ENCODE measurements around the gene CST5.

DNA sequence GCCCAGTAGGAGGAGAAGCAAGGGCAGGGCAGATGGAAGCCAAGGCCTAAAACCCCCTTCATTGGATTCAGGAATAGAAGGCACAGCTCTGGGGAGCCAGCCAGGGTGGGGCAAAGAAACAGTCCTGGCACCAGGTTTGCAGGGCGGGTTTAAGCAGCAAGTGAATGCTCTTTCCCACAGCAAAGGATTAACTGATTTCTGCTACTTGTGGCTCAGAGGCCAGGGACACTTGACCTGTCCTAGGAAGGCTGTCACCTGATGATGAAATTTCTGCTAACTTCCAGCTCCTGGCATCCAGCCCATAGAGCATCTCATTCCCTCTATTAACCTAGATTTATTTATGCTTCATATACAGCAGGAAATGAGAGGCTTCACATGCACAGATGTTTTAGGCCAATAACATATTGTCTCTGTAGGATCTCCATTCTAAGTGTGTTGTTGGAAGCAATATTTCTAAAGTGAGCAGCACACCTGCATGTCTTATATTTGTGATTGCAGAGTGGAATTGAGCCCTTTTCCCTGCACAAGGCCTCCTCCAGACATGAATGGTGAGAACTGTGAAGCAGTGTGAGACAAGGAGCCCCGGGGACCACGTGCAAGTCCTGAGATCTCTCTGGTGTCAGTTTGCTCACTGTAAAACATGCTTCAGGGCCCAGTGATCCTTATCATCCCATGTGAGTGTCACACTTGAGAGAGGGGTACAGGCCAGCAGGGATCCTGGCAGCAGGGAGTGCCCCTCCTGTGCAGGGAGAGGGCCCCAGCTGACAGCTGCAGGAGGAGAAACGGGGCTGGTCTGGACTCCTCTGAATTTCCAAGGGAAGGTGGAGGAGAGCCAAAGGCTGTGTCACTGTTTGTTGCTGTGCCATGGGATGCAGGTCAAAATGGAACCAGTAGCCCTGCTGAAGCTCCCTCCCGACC is 41.1 kb upstream of the CST5 start:
- TF ChIP-seq POLR2A (IDR thresholded peaks at IDR 0.05; ENCODE audit: low read depth, low read length) (no peak), POLR2AphosphoS5 (IDR thresholded peaks at IDR 0.05; ENCODE audit: low read depth, low read length) (no peak)

All from GM12892 (cell line).